ENCODE measurements around the gene ZYX.

- TF ChIP-seq, protein P1, sequence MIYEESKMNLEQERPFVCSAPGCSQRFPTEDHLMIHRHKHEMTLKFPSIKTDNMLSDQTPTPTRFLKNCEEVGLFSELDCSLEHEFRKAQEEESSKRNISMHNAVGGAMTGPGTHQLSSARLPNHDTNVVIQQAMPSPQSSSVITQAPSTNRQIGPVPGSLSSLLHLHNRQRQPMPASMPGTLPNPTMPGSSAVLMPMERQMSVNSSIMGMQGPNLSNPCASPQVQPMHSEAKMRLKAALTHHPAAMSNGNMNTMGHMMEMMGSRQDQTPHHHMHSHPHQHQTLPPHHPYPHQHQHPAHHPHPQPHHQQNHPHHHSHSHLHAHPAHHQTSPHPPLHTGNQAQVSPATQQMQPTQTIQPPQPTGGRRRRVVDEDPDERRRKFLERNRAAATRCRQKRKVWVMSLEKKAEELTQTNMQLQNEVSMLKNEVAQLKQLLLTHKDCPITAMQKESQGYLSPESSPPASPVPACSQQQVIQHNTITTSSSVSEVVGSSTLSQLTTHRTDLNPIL (CRISPR knock-in tag; IDR thresholded peaks at IDR 0.05; ENCODE audit: low read depth) = no peak
- TF ChIP-seq ARNTL (CRISPR knock-in tag; IDR thresholded peaks at IDR 0.05; ENCODE audit: borderline replicate concordance, low read depth) (no peak), GLIS3 (CRISPR knock-in tag; IDR thresholded peaks at IDR 0.05) (no peak), RARB (CRISPR knock-in tag; IDR thresholded peaks at IDR 0.05) (no peak), ZFP3 (CRISPR knock-in tag; IDR thresholded peaks at IDR 0.05) (no peak), ZNF70 (CRISPR knock-in tag; IDR thresholded peaks at IDR 0.05) (no peak), SNAI2 (CRISPR knock-in tag; IDR thresholded peaks at IDR 0.05) (no peak), PATZ1 (CRISPR knock-in tag; IDR thresholded peaks at IDR 0.05; ENCODE audit: borderline replicate concordance) (no peak), OSR1 (CRISPR knock-in tag; IDR thresholded peaks at IDR 0.05) (no peak), ZC3H10 (CRISPR knock-in tag; IDR thresholded peaks at IDR 0.05) (no peak), POU6F1 (CRISPR knock-in tag; IDR thresholded peaks at IDR 0.05; ENCODE audit: borderline replicate concordance, low read depth) (no peak), ZNF8 (CRISPR knock-in tag; IDR thresholded peaks at IDR 0.05) (no peak)
- TF ChIP-seq, protein P2, sequence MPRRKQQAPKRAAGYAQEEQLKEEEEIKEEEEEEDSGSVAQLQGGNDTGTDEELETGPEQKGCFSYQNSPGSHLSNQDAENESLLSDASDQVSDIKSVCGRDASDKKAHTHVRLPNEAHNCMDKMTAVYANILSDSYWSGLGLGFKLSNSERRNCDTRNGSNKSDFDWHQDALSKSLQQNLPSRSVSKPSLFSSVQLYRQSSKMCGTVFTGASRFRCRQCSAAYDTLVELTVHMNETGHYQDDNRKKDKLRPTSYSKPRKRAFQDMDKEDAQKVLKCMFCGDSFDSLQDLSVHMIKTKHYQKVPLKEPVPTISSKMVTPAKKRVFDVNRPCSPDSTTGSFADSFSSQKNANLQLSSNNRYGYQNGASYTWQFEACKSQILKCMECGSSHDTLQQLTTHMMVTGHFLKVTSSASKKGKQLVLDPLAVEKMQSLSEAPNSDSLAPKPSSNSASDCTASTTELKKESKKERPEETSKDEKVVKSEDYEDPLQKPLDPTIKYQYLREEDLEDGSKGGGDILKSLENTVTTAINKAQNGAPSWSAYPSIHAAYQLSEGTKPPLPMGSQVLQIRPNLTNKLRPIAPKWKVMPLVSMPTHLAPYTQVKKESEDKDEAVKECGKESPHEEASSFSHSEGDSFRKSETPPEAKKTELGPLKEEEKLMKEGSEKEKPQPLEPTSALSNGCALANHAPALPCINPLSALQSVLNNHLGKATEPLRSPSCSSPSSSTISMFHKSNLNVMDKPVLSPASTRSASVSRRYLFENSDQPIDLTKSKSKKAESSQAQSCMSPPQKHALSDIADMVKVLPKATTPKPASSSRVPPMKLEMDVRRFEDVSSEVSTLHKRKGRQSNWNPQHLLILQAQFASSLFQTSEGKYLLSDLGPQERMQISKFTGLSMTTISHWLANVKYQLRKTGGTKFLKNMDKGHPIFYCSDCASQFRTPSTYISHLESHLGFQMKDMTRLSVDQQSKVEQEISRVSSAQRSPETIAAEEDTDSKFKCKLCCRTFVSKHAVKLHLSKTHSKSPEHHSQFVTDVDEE (CRISPR knock-in tag; IDR thresholded peaks at IDR 0.05) = no peak
These were observed 24.8 kb downstream of the ZYX start for GRCh38 chr7:143406002-143406357.

All from SK-N-SH treated with all-trans-retinoic acid at 6 μM for 48 hours (cell line).